Measurements from ENCODE around the gene MAN1A1.

- no peak for TF ChIP-seq POLR2A (IDR thresholded peaks at IDR 0.05; ENCODE audit: low read length)
- TF ChIP-seq CTCF (IDR thresholded peaks at IDR 0.05), result no peak
- TF ChIP-seq RFX5 (IDR thresholded peaks at IDR 0.05), result no peak
- TF ChIP-seq EP300 (IDR thresholded peaks at IDR 0.05), result no peak
- no peak for TF ChIP-seq HOXA7 (CRISPR knock-in tag; IDR thresholded peaks at IDR 0.05)
- no peak for TF ChIP-seq CHD2 (IDR thresholded peaks at IDR 0.05; ENCODE audit: low read length, partially characterized antibody)
- no peak for TF ChIP-seq BCL3 (IDR thresholded peaks at IDR 0.05)
- no peak for TF ChIP-seq SREBF2 (IDR thresholded peaks at IDR 0.05)
- TF ChIP-seq EHMT2 (IDR thresholded peaks at IDR 0.05; ENCODE audit: low read depth), result no peak
- TF ChIP-seq NR3C1 (IDR thresholded peaks at IDR 0.05), result no peak
- no peak for TF ChIP-seq CHD4 (IDR thresholded peaks at IDR 0.05; ENCODE audit: borderline replicate concordance)
- TF ChIP-seq PHF8 (IDR thresholded peaks at IDR 0.05; ENCODE audit: borderline replicate concordance, low read depth), result no peak
- TF ChIP-seq REST (IDR thresholded peaks at IDR 0.05), result no peak
Observed at GRCh38 chr6:119215885-119216590, 133.5 kb downstream of the MAN1A1 start.
